CD4-positive, alpha-beta memory T cell (primary cell): ENCODE results near the gene NCK2. TPM values are rescaled to one million over a fixed set of nuclear protein-coding genes. Genes with fewer than 3 reads are reported as not detected.

Source experiments
- CTCF ChIA-PET: fragments of 350-600 bp; sonication (Branson Sonifier 250); formaldehyde crosslinking; loops from one replicate; lab custom pipeline; 2021; ENCODE audit warnings: inconsistent platforms; ENCODE audit not compliant: partially characterized antibody; lab: Charles Lee
- POLR2A ChIA-PET: fragments of 350-600 bp; sonication (Branson Sonifier 250); formaldehyde crosslinking; loops from one replicate; lab custom pipeline; 2021; ENCODE audit not compliant: partially characterized antibody; lab: Charles Lee
- DNase-seq, 5 donors: peaks; one replicate each; pipeline versions ENCODE4 v3.0.0 to v3.0.0-alpha.2; 2020 to 2022; ENCODE audit warnings: mixed read lengths in 1 of 5
- H3K27ac ChIP-seq: one replicate; pipeline ENCODE4 v1.7.0; 2013; ENCODE audit warnings: low read depth, low read length
- H3K27me3 ChIP-seq: 2 replicates; pipeline ENCODE4 v1.7.0; 2013; ENCODE audit warnings: mild to moderate bottlenecking, low read length, moderate library complexity; ENCODE audit not compliant: insufficient read depth
- H3K36me3 ChIP-seq: 2 replicates; pipeline ENCODE4 v1.7.0; 2013; ENCODE audit warnings: mild to moderate bottlenecking, low read length, moderate library complexity; ENCODE audit not compliant: insufficient read depth
- H3K4me1 ChIP-seq: 2 replicates; pipeline ENCODE4 v1.7.0; 2013; ENCODE audit warnings: mild to moderate bottlenecking, low read length, moderate library complexity; ENCODE audit not compliant: insufficient read depth
- H3K4me3 ChIP-seq, 2 donors: one replicate each; pipeline ENCODE4 v1.7.0; 2013; ENCODE audit warnings: low read length in 2 of 2, mild to moderate bottlenecking in 1 of 2
- H3K9me3 ChIP-seq, 2 donors: one replicate each; pipeline ENCODE4 v1.7.0; 2013; ENCODE audit warnings: low read length in 2 of 2, control low read depth in 1 of 2; ENCODE audit not compliant: control insufficient read depth in 1 of 2
- H3K27ac Mint-ChIP-seq, 7 donors: one replicate each; pipeline ENCODE4 v1.8.0; 2020 to 2021; ENCODE audit warnings: mixed read lengths in 7 of 7, mild to moderate bottlenecking in 6 of 7, inconsistent platforms in 3 of 7, moderate library complexity in 3 of 7
- H3K27me3 Mint-ChIP-seq, 2 donors: one replicate each; pipeline ENCODE4 v1.8.0; 2020 to 2021; ENCODE audit warnings: mixed read lengths in 2 of 2
- H3K36me3 Mint-ChIP-seq, 2 donors: one replicate each; pipeline ENCODE4 v1.8.0; 2020 to 2021; ENCODE audit warnings: mixed read lengths in 2 of 2, inconsistent platforms in 1 of 2, mild to moderate bottlenecking in 1 of 2
- H3K4me1 Mint-ChIP-seq, 4 donors: one replicate each; pipeline ENCODE4 v1.8.0; 2020 to 2021; ENCODE audit warnings: mixed read lengths in 4 of 4, mild to moderate bottlenecking in 1 of 4
- H3K4me3 Mint-ChIP-seq, 8 donors: one replicate each; pipeline ENCODE4 v1.8.0; 2020 to 2021; ENCODE audit warnings: mixed read lengths in 8 of 8, mild to moderate bottlenecking in 7 of 8, moderate library complexity in 6 of 8, inconsistent platforms in 3 of 8
- H3K9me3 Mint-ChIP-seq, 8 donors: one replicate each; pipeline ENCODE4 v1.8.0; 2020 to 2021; ENCODE audit warnings: mixed read lengths in 8 of 8, mild to moderate bottlenecking in 5 of 8, inconsistent platforms in 3 of 8, moderate library complexity in 1 of 8
- intact Hi-C: fragments of 100-400 bp; cut with micrococcal nuclease; formaldehyde crosslinking; loops from one replicate; pipeline ENCODE4 v1.15.1; 2023
- polyA plus RNA-seq, 2 donors: library from polyadenylated mRNA; unstranded; fragments of 300-500 nt; fragmentation: Illumina TruSeq; gene quantifications; one replicate each; pipeline ENCODE4 v1.2.3, GENCODE V29; 2021
- total RNA-seq, 2 experiments: library from RNA; stranded (reverse); gene quantifications; one replicate each; pipeline ENCODE4 v1.2.3, GENCODE V29; 2021

NCK2 gene
- total and polyA plus RNA-seq, 4 experiments from 2014 or later: 58.0 to 98.6 (median 87.3) TPM

DNA sequence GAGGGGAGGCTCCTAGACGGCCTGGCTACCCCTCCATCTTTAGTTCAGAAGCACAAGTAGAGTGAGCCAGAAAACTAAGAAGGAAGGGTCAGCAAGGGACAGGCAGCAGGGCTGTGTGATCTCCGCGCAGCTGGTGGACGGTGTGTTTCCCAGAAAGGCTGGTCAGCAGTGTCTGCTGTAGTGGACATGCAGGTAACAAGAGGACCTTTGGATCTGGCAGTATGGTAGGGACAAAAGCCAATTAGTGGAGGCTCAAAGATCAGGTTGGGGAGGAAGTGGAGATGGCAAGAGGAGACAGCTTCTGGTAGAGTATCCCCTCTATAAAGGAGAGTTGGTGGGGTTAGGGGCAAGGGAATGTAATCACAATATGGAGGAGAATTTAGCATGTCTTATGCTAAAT, 95.1 kb downstream of the NCK2 start:
- H3K9me3 ChIP-seq: peaks cover 0 to 13% of the 10 kb centered on the region in 2 donors
- no peaks in the 10 kb centered on the region for H3K36me3 ChIP-seq
- POLR2A ChIA-PET: interaction anchor here (1.2 to 2.9 kb wide), 4 partner anchors 10 to 96 kb away, joined by 4 to 9 read pairs (median 6); no protein-coding TSS in a partner anchor
- CTCF ChIA-PET: interaction anchor here (0.8 to 2.8 kb wide), 4 partner anchors 12 to 295 kb away, joined by 3 to 8 read pairs (median 4); no protein-coding TSS in a partner anchor
- peaks cover 0 to 30% (median 25%) of the 10 kb centered on the region in 8 donors for H3K9me3 Mint-ChIP-seq
- DNase-seq: no peak
- no peaks in the 10 kb centered on the region for H3K27me3 ChIP-seq
- peaks cover 65 to 87% (median 77%) of the 10 kb centered on the region in 4 donors for H3K4me1 Mint-ChIP-seq
- H3K4me3 Mint-ChIP-seq: peak overlapping the region in 7 of 8 donors; percentile 59 to 79 (median 60)
- H3K4me1 ChIP-seq: peaks cover 86% of the 10 kb centered on the region
- intact Hi-C loops: no loop called here
- H3K36me3 Mint-ChIP-seq: peaks cover 46 to 49% of the 10 kb centered on the region in 2 donors
- peak overlapping the region; percentile 80 to 92 (median 85) for H3K27ac Mint-ChIP-seq
- H3K4me3 ChIP-seq: no peak overlapping the region
- H3K27me3 Mint-ChIP-seq: no peaks in the 10 kb centered on the region
- no peak overlapping the region for H3K27ac ChIP-seq

DNA sequence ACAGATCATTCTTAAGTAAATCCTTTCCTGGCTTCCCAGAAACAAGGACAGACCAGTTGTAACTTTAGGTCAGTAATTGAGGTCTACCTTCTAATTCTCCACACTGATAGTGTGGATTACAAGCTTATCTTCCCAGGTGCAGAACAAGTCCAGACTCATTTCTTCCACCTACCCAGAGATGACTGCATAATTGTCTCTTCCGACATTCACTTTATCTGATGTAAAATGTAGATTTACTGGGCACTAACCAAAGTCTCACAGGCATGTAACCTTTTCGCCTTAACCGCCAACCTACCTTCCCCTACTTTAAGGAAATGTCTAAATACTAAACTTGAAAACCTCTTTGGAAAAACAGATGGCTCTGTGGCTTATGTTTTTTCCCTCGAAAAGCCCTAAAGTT, 96.2 kb downstream of the NCK2 start:
- H3K36me3 Mint-ChIP-seq: peaks cover 39 to 47% of the 10 kb centered on the region in 2 donors
- H3K4me3 ChIP-seq: no peak overlapping the region
- no peaks in the 10 kb centered on the region for H3K27me3 Mint-ChIP-seq
- no peaks in the 10 kb centered on the region for H3K36me3 ChIP-seq
- H3K4me1 Mint-ChIP-seq: peaks cover 68 to 93% (median 80%) of the 10 kb centered on the region in 4 donors
- H3K4me1 ChIP-seq: peaks cover 94% of the 10 kb centered on the region
- H3K9me3 Mint-ChIP-seq: peaks cover 0 to 19% (median 16%) of the 10 kb centered on the region in 8 donors
- H3K4me3 Mint-ChIP-seq: peak overlapping the region; percentile 1 to 74 (median 43)
- ChIA-PET POLR2A (interaction anchor here (1.0 to 2.9 kb wide), 2 partner anchors 9 to 16 kb away, joined by 6 to 9 read pairs; no protein-coding TSS in a partner anchor), CTCF (interaction anchor here (1.8 kb wide), 1 partner anchor 11 kb away, joined by 4 read pairs; no protein-coding TSS in a partner anchor)
- no peaks in the 10 kb centered on the region for H3K27me3 ChIP-seq
- H3K27ac ChIP-seq: no peak overlapping the region
- intact Hi-C loops: no loop called here
- H3K27ac Mint-ChIP-seq: peak overlapping the region in 6 of 7 donors; percentile 30 to 92 (median 82)
- H3K9me3 ChIP-seq: peaks cover 0 to 8% of the 10 kb centered on the region in 2 donors
- DNase-seq: no peak

DNA sequence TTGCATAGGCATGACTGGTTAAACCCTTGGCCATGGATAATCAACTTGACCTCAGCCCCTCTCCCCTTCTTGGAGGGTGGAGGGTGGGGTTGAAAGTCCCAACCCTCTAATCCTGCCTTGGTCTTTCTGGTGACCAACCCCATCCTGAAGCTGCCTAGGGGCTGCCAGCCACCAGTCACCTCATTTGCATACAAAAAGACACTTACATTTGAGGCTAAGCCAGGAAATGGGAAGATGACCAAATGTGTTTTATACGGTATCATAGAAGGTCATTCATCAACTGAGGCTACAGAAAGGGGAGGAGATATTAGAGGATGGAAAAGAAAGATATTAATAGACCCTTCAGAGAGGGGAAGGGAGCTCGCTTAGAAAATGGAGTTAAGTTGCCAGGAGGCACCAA, 96.8 kb downstream of the NCK2 start:
- no peaks in the 10 kb centered on the region for H3K36me3 ChIP-seq
- Mint-ChIP-seq H3K36me3 (peaks cover 39 to 49% of the 10 kb centered on the region in 2 donors), H3K4me3 (peak overlapping the region in 4 of 8 donors; percentile 40 to 74 (median 53)), H3K27ac (peak overlapping the region in 6 of 7 donors; percentile 14 to 89 (median 76)), H3K9me3 (peaks cover 0 to 13% (median 9%) of the 10 kb centered on the region in 8 donors), H3K27me3 (no peaks in the 10 kb centered on the region), H3K4me1 (peaks cover 68 to 93% (median 80%) of the 10 kb centered on the region in 4 donors)
- H3K27ac ChIP-seq: no peak overlapping the region
- H3K27me3 ChIP-seq: no peaks in the 10 kb centered on the region
- ChIA-PET POLR2A (interaction anchor here (0.6 to 2.9 kb wide), 3 partner anchors 8 to 139 kb away, joined by 3 to 9 read pairs (median 6); no protein-coding TSS in a partner anchor), CTCF (interaction anchor here (0.8 to 1.3 kb wide), 3 partner anchors 13 to 701 kb away, joined by 3 to 4 read pairs (median 3); no protein-coding TSS in a partner anchor)
- H3K9me3 ChIP-seq: peaks cover 0 to 2% of the 10 kb centered on the region in 2 donors
- H3K4me3 ChIP-seq: no peak overlapping the region
- intact Hi-C loops: no loop called here
- peaks cover 94% of the 10 kb centered on the region for H3K4me1 ChIP-seq
- no peak for DNase-seq

DNA sequence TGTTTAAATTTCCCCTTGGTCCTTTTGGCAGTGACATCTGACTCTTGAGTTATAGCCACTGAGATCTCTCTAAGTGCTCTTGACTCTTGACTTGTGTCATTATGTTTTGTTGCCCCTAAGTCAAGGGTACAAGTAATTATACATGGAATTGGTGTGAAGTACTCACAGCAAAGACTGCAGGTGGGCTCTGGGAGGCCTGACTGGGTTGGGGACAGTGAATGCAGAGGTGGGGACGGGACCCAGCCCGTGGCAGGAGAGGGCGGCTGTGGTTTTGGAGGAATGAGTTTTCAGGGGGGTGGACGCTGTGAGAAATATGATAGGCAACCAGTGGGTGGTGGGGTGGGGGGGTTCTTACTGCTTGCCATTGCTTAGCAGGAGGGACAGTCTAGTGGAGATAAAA, 97.8 kb downstream of the NCK2 start:
- Mint-ChIP-seq H3K27me3 (no peaks in the 10 kb centered on the region), H3K4me3 (peak overlapping the region in 3 of 8 donors; percentile 41 to 65 (median 45))
- no peak for DNase-seq

DNA sequence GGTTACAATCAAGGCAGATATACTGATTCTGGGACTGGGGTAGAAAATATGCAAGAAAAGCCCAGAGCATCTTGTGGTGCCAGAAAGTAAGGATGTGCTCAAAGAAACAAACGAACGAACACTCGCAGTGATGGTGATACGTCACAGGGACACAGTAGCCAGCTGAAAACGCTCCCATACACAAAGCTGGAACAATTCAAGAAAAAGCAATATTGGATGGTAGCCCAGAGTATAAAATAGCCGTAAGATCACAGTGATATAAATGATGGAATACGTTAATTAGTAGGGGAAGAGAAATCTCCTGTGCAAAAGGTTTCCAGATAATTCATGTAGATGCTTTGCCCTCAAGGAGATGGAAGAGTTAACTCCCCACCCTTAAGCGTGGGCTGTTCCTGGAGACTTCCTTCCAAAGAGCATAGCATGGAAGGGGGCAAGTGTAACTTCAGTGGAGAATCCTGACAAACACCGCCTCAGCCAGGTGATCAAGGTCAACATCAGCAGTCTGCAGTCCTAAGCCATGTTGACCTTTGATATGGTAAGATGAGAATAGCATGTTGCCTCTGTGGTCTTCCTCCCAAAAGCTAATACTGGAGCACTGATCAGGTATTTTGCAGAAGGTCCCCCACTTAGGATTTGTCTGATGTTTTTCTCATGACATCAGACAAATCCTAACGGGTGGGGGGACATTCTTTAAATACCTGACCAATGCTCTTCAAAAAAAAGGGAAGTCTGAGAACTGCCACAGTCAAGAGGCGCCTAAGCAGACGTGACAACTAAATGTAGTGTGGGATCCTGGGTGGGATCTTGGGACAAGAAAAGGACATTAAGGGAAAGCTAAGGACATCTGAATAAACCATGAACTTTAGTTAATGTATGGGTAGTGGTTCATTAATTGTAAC, 99.0 kb downstream of the NCK2 start:
- no peaks in the 10 kb centered on the region for H3K27me3 ChIP-seq
- H3K4me3 ChIP-seq: no peak overlapping the region
- Mint-ChIP-seq H3K36me3 (peaks cover 43 to 58% of the 10 kb centered on the region in 2 donors), H3K27me3 (no peaks in the 10 kb centered on the region), H3K9me3 (peaks cover 0 to 2% (median 0%) of the 10 kb centered on the region in 8 donors), H3K4me3 (peak overlapping the region in 4 of 8 donors; percentile 13 to 48 (median 41)), H3K27ac (peak overlapping the region in 6 of 7 donors; percentile 48 to 85 (median 64)), H3K4me1 (peaks cover 72 to 95% (median 84%) of the 10 kb centered on the region in 4 donors)
- no peaks in the 10 kb centered on the region for H3K36me3 ChIP-seq
- no peaks in the 10 kb centered on the region for H3K9me3 ChIP-seq
- ChIA-PET CTCF (interaction anchor here (1.1 kb wide), 1 partner anchor 12 kb away, joined by 4 read pairs; no protein-coding TSS in a partner anchor), POLR2A (interaction anchor here (0.6 kb wide), 1 partner anchor 105 kb away, joined by 3 read pairs; no protein-coding TSS in a partner anchor)
- no peak for DNase-seq
- peaks cover 94% of the 10 kb centered on the region for H3K4me1 ChIP-seq
- intact Hi-C loops: no loop called here
- H3K27ac ChIP-seq: no peak overlapping the region

More for the DNA sequence above, 97.8 kb downstream of the NCK2 start:
- Mint-ChIP-seq H3K9me3 (peaks cover 0 to 4% (median 0%) of the 10 kb centered on the region in 8 donors), H3K36me3 (peaks cover 41 to 52% of the 10 kb centered on the region in 2 donors), H3K27ac (peak overlapping the region in 6 of 7 donors; percentile 17 to 89 (median 42)), H3K4me1 (peaks cover 69 to 93% (median 80%) of the 10 kb centered on the region in 4 donors)
- Histone ChIP-seq H3K27me3 (no peaks in the 10 kb centered on the region), H3K4me3 (no peak overlapping the region), H3K9me3 (no peaks in the 10 kb centered on the region), H3K36me3 (no peaks in the 10 kb centered on the region), H3K4me1 (peaks cover 94% of the 10 kb centered on the region), H3K27ac (no peak overlapping the region)
- POLR2A ChIA-PET: no interaction called here
- CTCF ChIA-PET: interaction anchor here (1.3 kb wide), 1 partner anchor 54 kb away, joined by 4 read pairs; no protein-coding TSS in a partner anchor
- intact Hi-C loops: no loop called here

DNA sequence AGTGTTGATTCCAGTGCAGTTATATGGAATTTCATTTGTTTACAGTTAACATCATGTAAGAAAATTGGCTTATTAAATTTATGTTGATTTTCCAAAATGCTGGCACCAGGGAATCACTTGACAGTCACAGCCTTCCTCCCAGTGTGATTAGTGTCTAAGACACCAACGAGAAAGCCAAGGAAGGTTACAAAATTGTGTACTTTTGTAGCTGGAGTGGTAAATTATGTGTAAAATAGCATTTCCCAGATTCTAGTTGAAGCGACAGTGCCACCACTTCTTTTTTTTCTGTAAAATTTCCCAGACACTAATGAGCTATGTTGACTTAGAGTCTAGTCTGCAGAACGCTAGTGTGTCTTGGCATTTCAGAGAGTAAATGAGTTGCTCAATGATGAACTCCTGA, 101.3 kb downstream of the NCK2 start:
- Mint-ChIP-seq H3K27ac (peak overlapping the region; percentile 3 to 80 (median 50)), H3K36me3 (peaks cover 31 to 56% of the 10 kb centered on the region in 2 donors), H3K4me3 (peak overlapping the region in 1 of 8 donors; percentile 25), H3K4me1 (peaks cover 64 to 94% (median 79%) of the 10 kb centered on the region in 4 donors), H3K27me3 (no peaks in the 10 kb centered on the region), H3K9me3 (peaks cover 0 to 1% (median 0%) of the 10 kb centered on the region in 8 donors)
- CTCF ChIA-PET: no interaction called here
- intact Hi-C loops: no loop called here
- no peaks in the 10 kb centered on the region for H3K27me3 ChIP-seq
- H3K4me3 ChIP-seq: no peak overlapping the region
- H3K36me3 ChIP-seq: no peaks in the 10 kb centered on the region
- DNase-seq: no peak
- H3K9me3 ChIP-seq: no peaks in the 10 kb centered on the region
- H3K4me1 ChIP-seq: peaks cover 94% of the 10 kb centered on the region
- POLR2A ChIA-PET: interaction anchor here (1.1 to 1.8 kb wide), 2 partner anchors 11 to 53 kb away, joined by 4 read pairs; no protein-coding TSS in a partner anchor
- H3K27ac ChIP-seq: no peak overlapping the region
